ENCODE data around the gene ZNF474.

Gene ZNF474

GRCh38 chr5:122180863-122181548 is 51.7 kb downstream of the ZNF474 start:
- DNase-seq (ENCODE audit: low read depth), result peak; percentile 96

GRCh38 chr5:122181863-122182262 is 52.5 kb downstream of the ZNF474 start:
- DNase-seq (ENCODE audit: low read depth), result no peak

- DNase-seq (ENCODE audit: low read depth), result peak; percentile 87
Measured at GRCh38 chr5:122182491-122182921, 53.2 kb downstream of the ZNF474 start.

- peak; percentile 89 for DNase-seq (ENCODE audit: low read depth)
Measured at GRCh38 chr5:122183098-122183787, 53.9 kb downstream of the ZNF474 start.

GRCh38 chr5:122183788-122184170 is 54.4 kb downstream of the ZNF474 start:
- DNase-seq (ENCODE audit: low read depth), result peak; percentile 63

- no peak for DNase-seq (ENCODE audit: low read depth)
Measured at GRCh38 chr5:122184676-122185255, 55.4 kb downstream of the ZNF474 start.

- DNase-seq (ENCODE audit: low read depth), result no peak
Measured at GRCh38 chr5:122187426-122187825, 58.1 kb downstream of the ZNF474 start.

GRCh38 chr5:122190156-122190555 is 60.8 kb downstream of the ZNF474 start:
- no peak for DNase-seq (ENCODE audit: low read depth)

GRCh38 chr5:122192497-122193496 is 63.5 kb downstream of the ZNF474 start:
- peak; percentile 77 for DNase-seq (ENCODE audit: low read depth)

GRCh38 chr5:122195802-122196394 is 66.6 kb downstream of the ZNF474 start:
- DNase-seq (ENCODE audit: low read depth), result peak; percentile 67

- no peak for DNase-seq (ENCODE audit: low read depth)
Measured at GRCh38 chr5:122199146-122199545, 69.8 kb downstream of the ZNF474 start.

- no peak for DNase-seq (ENCODE audit: low read depth)
Measured at GRCh38 chr5:122200450-122200849, 71.1 kb downstream of the ZNF474 start.

- DNase-seq (ENCODE audit: low read depth), result no peak
Measured at GRCh38 chr5:122200865-122201264, 71.5 kb downstream of the ZNF474 start.

- DNase-seq (ENCODE audit: low read depth), result no peak
Measured at GRCh38 chr5:122201365-122201764, 72.0 kb downstream of the ZNF474 start.

- no peak for DNase-seq (ENCODE audit: low read depth)
Measured at GRCh38 chr5:122202952-122203351, 73.6 kb downstream of the ZNF474 start.
